Endothelial cell of umbilical vein (primary cell): ENCODE results near the gene LDLRAD2. TPM values are rescaled to one million over a fixed set of nuclear protein-coding genes. Genes with fewer than 3 reads are reported as not detected.
"Not testable (repeated sequence)": the region's sequence is repeated elsewhere in the genome, so short reads cannot be mapped to it uniquely, and the experiment has no call there.

ENCODE experiments used
- BruUV-seq: library from RNA; stranded (reverse); fragments of 400-500 nt; replicated peaks from 2 replicates; lab custom pipeline; 2021; lab: Mats Ljungman, UMichigan
- CTCF ChIA-PET: fragments of 300-600, 350-600 bp; sonication (Branson Sonifier 250); formaldehyde crosslinking; loops from one replicate; lab custom pipeline; 2021; ENCODE audit warnings: antibody characterized with exemption, inconsistent platforms; lab: Charles Lee
- POLR2A ChIA-PET: fragments of 300-600, 350-600 bp; sonication (Branson Sonifier 250); formaldehyde crosslinking; loops from one replicate; lab custom pipeline; 2021; ENCODE audit warnings: antibody characterized with exemption, inconsistent platforms; lab: Charles Lee
- DNase-seq: peaks from one replicate; pipeline ENCODE4 v3.0.0-alpha.2; 2011; ENCODE audit warnings: low read depth, low spot score
- FAIRE-seq: peaks from 2 replicates; lab custom pipeline; 2011; peaks lifted over from hg19 to GRCh38; lab: Jason Lieb, UNC
- H2AFZ ChIP-seq: 2 replicates; pipeline ENCODE4 v1.6.0; 2012; ENCODE audit warnings: low read depth, low read length, control low read depth, inconsistent platforms
- H3K27ac ChIP-seq: 2 replicates; pipeline ENCODE4 v1.5.1; 2011; ENCODE audit warnings: low read depth, mild to moderate bottlenecking, control low read depth, low read length, moderate library complexity; ENCODE audit not compliant: insufficient read depth
- H3K27me3 ChIP-seq, 2 experiments: 2 replicates each; pipeline versions ENCODE4 v1.6.0 to v1.6.1; 2011; ENCODE audit warnings: low read length in 2 of 2, mixed read lengths in 1 of 2; ENCODE audit not compliant: control insufficient read depth in 2 of 2, insufficient read depth in 2 of 2
- H3K36me3 ChIP-seq, 2 experiments: 2 replicates in 1 of 2; 3 replicates in 1 of 2; pipeline ENCODE4 v1.5.1; 2011; ENCODE audit warnings: low read length in 2 of 2, mild to moderate bottlenecking in 1 of 2, moderate library complexity in 1 of 2; ENCODE audit not compliant: control insufficient read depth in 2 of 2, insufficient read depth in 2 of 2; ENCODE audit errors: extremely low read depth in 1 of 2
- H3K4me1 ChIP-seq: 3 replicates; pipeline ENCODE4 v1.5.1; 2011; ENCODE audit warnings: mild to moderate bottlenecking, low read length; ENCODE audit not compliant: control insufficient read depth, insufficient read depth; ENCODE audit errors: extremely low read depth
- H3K4me2 ChIP-seq: 2 replicates; pipeline ENCODE4 v1.6.1; 2011; ENCODE audit warnings: low read length, control low read depth, mixed read lengths; ENCODE audit not compliant: insufficient read depth
- H3K4me3 ChIP-seq, 3 experiments: fragments of 200-600 bp in 1 of 3; sonication (generic), shearing (Covaris generic) in 1 of 3; replicated peaks in 1 of 3; 2 replicates each; pipeline ENCODE4 v1.5.1; 2011 to 2016; ENCODE audit warnings: control low read depth in 3 of 3, low read length in 3 of 3, mild to moderate bottlenecking in 2 of 3, inconsistent platforms in 1 of 3, low read depth in 1 of 3, moderate library complexity in 1 of 3; ENCODE audit not compliant: insufficient read depth in 1 of 3
- H3K79me2 ChIP-seq: 2 replicates; pipeline ENCODE4 v1.6.0; 2012; ENCODE audit warnings: low read length, inconsistent platforms; ENCODE audit not compliant: control insufficient read depth, insufficient read depth
- H3K9ac ChIP-seq: replicated peaks from 2 replicates; pipeline ENCODE3; 2011; ENCODE audit warnings: low read length, control low read depth; ENCODE audit not compliant: insufficient read depth; ENCODE audit errors: extremely low read depth
- H3K9me1 ChIP-seq: replicated peaks from 3 replicates; pipeline ENCODE4 v1.6.0; 2011; ENCODE audit warnings: mild to moderate bottlenecking, low read length; ENCODE audit not compliant: control insufficient read depth, insufficient read depth; ENCODE audit errors: extremely low read depth
- H3K9me3 ChIP-seq: replicated peaks from 2 replicates; pipeline ENCODE4 v1.5.1; 2012; ENCODE audit warnings: low read length, inconsistent platforms; ENCODE audit not compliant: control insufficient read depth, insufficient read depth
- H4K20me1 ChIP-seq: replicated peaks from 2 replicates; pipeline ENCODE3; 2011; ENCODE audit warnings: mild to moderate bottlenecking, low read length; ENCODE audit not compliant: control insufficient read depth, insufficient read depth; ENCODE audit errors: extremely low read depth
- dilution Hi-C: fragments of 300-500 bp; cut with MboI; formaldehyde crosslinking; loops from one replicate; pipeline ENCODE4 v1.15.0; 2019; ENCODE audit warnings: low sequenced_read_pairs; ENCODE audit not compliant: extremely low pct_ligation_motif_present
- intact Hi-C: fragments of 100-400 bp; cut with micrococcal nuclease; formaldehyde crosslinking; loops from one replicate; pipeline ENCODE4 v1.10.0; 2022
- polyA plus RNA-seq, 4 experiments: library from polyadenylated mRNA; depleted of rRNA in 3 of 4; stranded (reverse) in 3 of 4; unstranded in 1 of 4; fragments of >200 nt; gene quantifications; 2 replicates each; pipeline versions ENCODE4 v1.2.1 to v1.2.3, GENCODE V29; 2011 to 2012; ENCODE audit warnings: missing spikeins in 1 of 4
- total RNA-seq: library from RNA; stranded (reverse); gene quantifications from 2 replicates; pipeline ENCODE4 v1.2.3, GENCODE V29; 2021
- TF ChIP-seq, protein P1 (sequence below): IDR thresholded peaks from 2 replicates; pipeline ENCODE4 v1.6.1; 2011; ENCODE audit not compliant: insufficient read depth, insufficient read length

LDLRAD2 gene
- total and polyA plus RNA-seq, 2 donors (not counting 3 experiments of a cell fraction or from before 2014, with no cell fraction given) = 0.44 TPM; not detected in 1

DNA sequence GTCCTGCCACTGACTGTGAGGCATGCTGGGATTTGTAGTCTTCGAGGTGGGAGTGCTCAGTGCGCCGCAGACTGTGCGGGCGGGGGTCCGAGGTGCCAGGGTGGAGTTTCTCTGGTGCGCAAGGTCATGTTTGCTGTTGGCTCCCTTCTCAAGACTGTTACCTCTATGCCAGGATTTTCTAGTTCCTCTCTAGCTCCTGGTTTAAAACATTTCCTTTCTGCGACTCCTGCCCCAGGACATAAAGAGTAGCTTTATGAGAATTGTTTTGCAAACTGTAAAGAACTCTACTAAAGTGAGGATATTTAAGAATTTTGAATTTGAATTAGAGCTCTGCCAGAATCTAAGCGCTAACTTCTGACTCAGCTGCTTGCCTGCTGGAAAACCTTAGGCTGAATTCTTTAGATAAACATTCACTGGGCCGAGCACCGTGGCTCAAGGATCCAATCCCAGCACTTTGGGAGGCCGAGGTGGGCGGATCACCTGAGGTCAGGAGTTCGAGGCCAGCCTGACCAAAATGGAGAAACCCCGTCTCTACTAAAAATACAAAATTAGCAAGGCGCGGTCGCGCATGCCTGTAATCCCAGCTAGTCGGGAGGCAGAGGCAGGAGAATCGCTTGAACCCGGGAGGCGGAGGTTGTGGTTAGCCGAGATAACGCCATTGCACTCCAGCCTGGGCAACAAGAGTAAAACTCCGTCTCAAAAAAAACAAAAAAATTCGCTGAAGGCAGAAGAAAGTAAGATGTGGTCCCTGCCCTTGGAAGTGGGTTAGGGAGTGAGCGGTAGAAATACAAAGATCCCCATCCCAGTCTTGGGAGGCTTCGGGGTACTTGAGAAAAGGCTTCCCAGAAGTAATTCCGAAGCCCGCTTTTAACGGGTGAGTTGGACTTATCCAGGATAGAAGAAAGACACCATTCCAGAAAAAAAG, 28.1 kb upstream of the LDLRAD2 start:
- H4K20me1 ChIP-seq = no peaks in the 10 kb centered on the region
- CTCF ChIA-PET = interaction anchor here (2.1 to 2.8 kb wide), 3 partner anchors 20 to 65 kb away, joined by 8 to 21 read pairs (median 15); no protein-coding TSS in a partner anchor
- H3K4me3 ChIP-seq = peak overlapping the region in 2 of 3 experiments; percentile 74 to 98
- FAIRE-seq (peak; percentile 91), DNase-seq (peak; percentile 95)
- H3K27ac ChIP-seq = peak overlapping the region; percentile 99
- H3K9me1 ChIP-seq = no peaks in the 10 kb centered on the region
- H3K36me3 ChIP-seq = no peaks in the 10 kb centered on the region
- TF ChIP-seq, protein P1, sequence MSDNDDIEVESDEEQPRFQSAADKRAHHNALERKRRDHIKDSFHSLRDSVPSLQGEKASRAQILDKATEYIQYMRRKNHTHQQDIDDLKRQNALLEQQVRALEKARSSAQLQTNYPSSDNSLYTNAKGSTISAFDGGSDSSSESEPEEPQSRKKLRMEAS = no peak
- peak overlapping the region; percentile 4 for H2AFZ ChIP-seq
- no peaks in the 10 kb centered on the region for H3K27me3 ChIP-seq
- BruUV-seq = no TSS peak
- H3K4me2 ChIP-seq = peak overlapping the region; percentile 80
- peak overlapping the region; percentile 99 for H3K9ac ChIP-seq
- intact Hi-C loops (loop anchor here (1.0 to 5.0 kb wide), 4 partner anchors 31 to 241 kb away; partner anchors contain the start of gene HSPG2), dilution Hi-C loops (no loop called here)
- peaks cover 6% of the 10 kb centered on the region for H3K4me1 ChIP-seq
- peaks cover 30% of the 10 kb centered on the region for H3K79me2 ChIP-seq
- POLR2A ChIA-PET = no interaction called here
- no peaks in the 10 kb centered on the region for H3K9me3 ChIP-seq

DNA sequence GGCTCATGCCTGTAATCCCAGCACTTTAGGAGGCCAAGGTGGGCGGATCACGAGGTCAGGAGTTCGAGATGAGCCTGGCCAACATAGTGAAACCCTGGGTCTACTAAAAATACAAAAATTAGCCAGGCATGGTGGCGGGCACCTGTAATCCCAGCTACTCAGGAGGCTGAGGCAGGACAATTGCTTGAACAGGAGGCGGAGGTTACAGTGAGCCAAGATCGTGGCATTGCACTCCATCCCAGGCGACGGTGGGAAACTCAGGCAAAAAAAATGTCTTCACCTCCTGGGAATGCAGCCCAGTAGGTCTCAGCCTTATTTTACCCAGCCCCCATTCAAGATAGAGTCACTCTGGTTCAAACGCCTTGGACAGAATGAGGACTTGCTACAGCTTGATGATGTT, 26.3 kb upstream of the LDLRAD2 start:
- H3K9me1 ChIP-seq, POLR2A ChIA-PET, H3K9me3 ChIP-seq, H3K27ac ChIP-seq, intact Hi-C loops, BruUV-seq, DNase-seq, FAIRE-seq, dilution Hi-C loops, H4K20me1 ChIP-seq, H3K27me3 ChIP-seq, H3K36me3 ChIP-seq, H3K4me1 ChIP-seq, CTCF ChIA-PET, H3K9ac ChIP-seq, H2AFZ ChIP-seq, H3K4me2 ChIP-seq, H3K4me3 ChIP-seq: not testable (repeated sequence)
- peaks cover 18% of the 10 kb centered on the region for H3K79me2 ChIP-seq
